ENCODE results near the gene EFNA3. TPM values are rescaled to one million over a fixed set of nuclear protein-coding genes. Genes with fewer than 3 reads are reported as not detected.

EFNA3 gene
- total RNA-seq, 1 donor from 2014 or later, result 1.0 TPM

GRCh38 chr1:155062702-155063411 lies 15.8 kb upstream of the EFNA3 start:
- TF ChIP-seq CTCF (IDR thresholded peaks at IDR 0.05), result peak; percentile 66
- DNase-seq, result peak; percentile 83
- ATAC-seq, result peak; percentile 52
- no peaks in the 10 kb centered on the region for H3K27me3 ChIP-seq
- no peaks in the 10 kb centered on the region for H3K9me3 ChIP-seq
- H3K27ac ChIP-seq, result no peak overlapping the region
- H3K36me3 ChIP-seq, result peaks cover 30% of the 10 kb centered on the region
- peak overlapping the region; percentile 92 for H3K4me3 ChIP-seq
- H3K4me1 ChIP-seq, result peaks cover 23% of the 10 kb centered on the region
- intact Hi-C loops (cut with DNase I), result no loop called here

GRCh38 chr1:155063550-155064110 lies 15.0 kb upstream of the EFNA3 start, which contains the start of gene EFNA4:
Gene EFNA4 (plus strand): TSS chr1:155063740. CDS start chr1:155063824, 84 bp downstream.
- ATAC-seq, result peak; percentile 92
- Histone ChIP-seq H3K27me3 (no peaks in the 10 kb centered on the region), H3K36me3 (peaks cover 22% of the 10 kb centered on the region), H3K27ac (peak within 1 kb of the TSS; percentile 72), H3K4me3 (peak within 1 kb of the TSS; percentile 92), H3K4me1 (peaks cover 23% of the 10 kb centered on the region), H3K9me3 (no peaks in the 10 kb centered on the region)
- intact Hi-C loops (cut with DNase I), result no loop called here
- DNase-seq, result peak; percentile 91
- no peak for TF ChIP-seq CTCF (IDR thresholded peaks at IDR 0.05)

GRCh38 chr1:155064111-155064831 lies 14.4 kb upstream of the EFNA3 start:
- TF ChIP-seq CTCF (IDR thresholded peaks at IDR 0.05), result no peak
- Histone ChIP-seq H3K36me3 (peaks cover 16% of the 10 kb centered on the region), H3K27ac (no peak overlapping the region), H3K4me1 (peaks cover 23% of the 10 kb centered on the region), H3K4me3 (peak overlapping the region; percentile 92), H3K27me3 (no peaks in the 10 kb centered on the region), H3K9me3 (no peaks in the 10 kb centered on the region)
- ATAC-seq, result peak; percentile 5
- intact Hi-C loops (cut with DNase I), result no loop called here
- no peak for DNase-seq

GRCh38 chr1:155064832-155065429 lies 13.7 kb upstream of the EFNA3 start:
- no peak overlapping the region for H3K27ac ChIP-seq
- no peak for ATAC-seq
- peaks cover 10% of the 10 kb centered on the region for H3K36me3 ChIP-seq
- H3K4me3 ChIP-seq, result peak overlapping the region; percentile 92
- no peak for TF ChIP-seq CTCF (IDR thresholded peaks at IDR 0.05)
- H3K4me1 ChIP-seq, result peaks cover 24% of the 10 kb centered on the region
- no peak for DNase-seq
- no peaks in the 10 kb centered on the region for H3K9me3 ChIP-seq
- H3K27me3 ChIP-seq, result no peaks in the 10 kb centered on the region
- intact Hi-C loops (cut with DNase I), result no loop called here

GRCh38 chr1:155066777-155067176 lies 11.9 kb upstream of the EFNA3 start:
- intact Hi-C loops (cut with DNase I), result no loop called here
- H3K36me3 ChIP-seq, result no peaks in the 10 kb centered on the region
- no peaks in the 10 kb centered on the region for H3K9me3 ChIP-seq
- ATAC-seq (no peak), DNase-seq (no peak)
- no peak for TF ChIP-seq CTCF (IDR thresholded peaks at IDR 0.05)
- H3K27ac ChIP-seq, result no peak overlapping the region
- H3K27me3 ChIP-seq, result no peaks in the 10 kb centered on the region
- H3K4me3 ChIP-seq, result no peak overlapping the region
- H3K4me1 ChIP-seq, result peaks cover 29% of the 10 kb centered on the region

All from upper lobe of right lung (tissue), 1 donor.